AG09319 (cell line): Measurements from ENCODE around the gene DLGAP5.

Experiments used
- DNase-seq: peaks from one replicate; pipeline ENCODE4 v3.0.0-alpha.2; 2010; ENCODE audit warnings: low read depth; ENCODE audit errors: extremely low read depth
- TF ChIP-seq, protein P1 (sequence below): IDR thresholded peaks from 2 replicates; pipeline ENCODE4 v1.5.1; 2011; ENCODE audit warnings: low read depth, mild to moderate bottlenecking, inconsistent platforms, low read length, moderate library complexity

DLGAP5 gene

DNA sequence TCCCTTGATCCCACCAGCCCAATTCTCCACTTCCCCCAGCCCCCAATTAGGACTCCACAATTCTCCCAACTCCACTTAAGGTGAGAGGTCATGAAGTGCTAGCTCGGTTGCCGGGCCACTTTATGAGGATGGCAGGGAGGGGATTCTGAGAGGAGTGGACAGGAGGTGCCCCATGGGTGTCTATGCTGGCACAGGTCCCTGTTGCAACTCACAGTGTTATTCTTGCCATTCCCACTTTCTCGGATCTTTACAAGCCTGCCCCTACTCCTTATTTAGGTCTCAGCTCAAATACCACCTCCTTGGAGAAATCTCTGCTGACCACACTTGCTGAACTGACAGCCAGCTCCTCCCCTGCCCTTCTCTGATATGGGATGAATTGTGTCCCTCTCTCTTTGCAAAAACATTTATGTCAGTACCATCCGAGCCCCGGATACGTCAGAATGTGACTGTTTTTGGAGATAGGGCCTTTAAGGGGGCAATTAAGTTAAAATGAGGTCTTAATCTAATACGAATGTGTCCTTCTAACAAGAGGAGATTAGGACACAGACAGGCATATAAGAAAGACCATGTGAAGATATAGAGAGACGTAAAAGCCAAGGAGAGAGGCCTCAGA, 66.5 kb downstream of the DLGAP5 start:
- DNase-seq = no peak
- TF ChIP-seq, protein P1, sequence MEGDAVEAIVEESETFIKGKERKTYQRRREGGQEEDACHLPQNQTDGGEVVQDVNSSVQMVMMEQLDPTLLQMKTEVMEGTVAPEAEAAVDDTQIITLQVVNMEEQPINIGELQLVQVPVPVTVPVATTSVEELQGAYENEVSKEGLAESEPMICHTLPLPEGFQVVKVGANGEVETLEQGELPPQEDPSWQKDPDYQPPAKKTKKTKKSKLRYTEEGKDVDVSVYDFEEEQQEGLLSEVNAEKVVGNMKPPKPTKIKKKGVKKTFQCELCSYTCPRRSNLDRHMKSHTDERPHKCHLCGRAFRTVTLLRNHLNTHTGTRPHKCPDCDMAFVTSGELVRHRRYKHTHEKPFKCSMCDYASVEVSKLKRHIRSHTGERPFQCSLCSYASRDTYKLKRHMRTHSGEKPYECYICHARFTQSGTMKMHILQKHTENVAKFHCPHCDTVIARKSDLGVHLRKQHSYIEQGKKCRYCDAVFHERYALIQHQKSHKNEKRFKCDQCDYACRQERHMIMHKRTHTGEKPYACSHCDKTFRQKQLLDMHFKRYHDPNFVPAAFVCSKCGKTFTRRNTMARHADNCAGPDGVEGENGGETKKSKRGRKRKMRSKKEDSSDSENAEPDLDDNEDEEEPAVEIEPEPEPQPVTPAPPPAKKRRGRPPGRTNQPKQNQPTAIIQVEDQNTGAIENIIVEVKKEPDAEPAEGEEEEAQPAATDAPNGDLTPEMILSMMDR = no peak

DNA sequence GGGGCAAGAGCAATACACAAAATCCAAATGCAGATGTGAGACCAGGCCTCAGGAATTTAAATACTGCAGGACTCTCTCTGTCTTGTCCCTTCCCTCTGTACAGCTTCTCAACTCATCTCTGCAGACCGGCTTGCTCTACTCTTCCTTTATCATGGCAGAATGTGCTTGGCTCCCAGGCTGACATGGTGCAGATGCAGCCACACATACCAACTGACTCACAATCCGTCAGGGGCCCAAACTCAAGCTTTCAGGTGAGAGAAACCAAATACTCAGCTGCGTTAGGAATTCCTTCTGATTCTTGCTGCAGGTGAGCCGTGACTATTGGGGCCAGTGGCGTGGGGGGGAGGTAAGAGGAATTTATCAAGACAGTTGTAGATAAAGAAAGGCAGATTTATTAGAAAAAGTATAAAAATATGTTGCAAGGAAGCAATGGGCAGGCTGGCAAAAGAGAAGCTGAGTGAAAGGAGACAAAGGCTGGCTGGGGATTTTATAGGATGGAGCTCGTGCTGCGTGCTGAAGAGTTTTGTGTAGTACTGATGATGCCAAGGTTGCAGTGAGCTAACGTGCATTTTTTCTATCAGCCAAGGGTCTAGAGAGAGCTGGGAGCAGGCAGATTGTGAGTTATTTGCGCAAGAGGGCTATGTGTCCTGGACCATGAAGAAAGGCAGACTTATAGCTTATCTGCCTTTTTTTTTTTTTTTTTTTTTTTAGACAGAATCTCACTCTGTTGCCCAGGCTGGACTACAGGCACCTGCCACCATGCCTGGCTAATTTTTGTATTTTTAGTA, 67.3 kb downstream of the DLGAP5 start:
- DNase-seq = no peak
- TF ChIP-seq, protein P1 = no peak

DNA sequence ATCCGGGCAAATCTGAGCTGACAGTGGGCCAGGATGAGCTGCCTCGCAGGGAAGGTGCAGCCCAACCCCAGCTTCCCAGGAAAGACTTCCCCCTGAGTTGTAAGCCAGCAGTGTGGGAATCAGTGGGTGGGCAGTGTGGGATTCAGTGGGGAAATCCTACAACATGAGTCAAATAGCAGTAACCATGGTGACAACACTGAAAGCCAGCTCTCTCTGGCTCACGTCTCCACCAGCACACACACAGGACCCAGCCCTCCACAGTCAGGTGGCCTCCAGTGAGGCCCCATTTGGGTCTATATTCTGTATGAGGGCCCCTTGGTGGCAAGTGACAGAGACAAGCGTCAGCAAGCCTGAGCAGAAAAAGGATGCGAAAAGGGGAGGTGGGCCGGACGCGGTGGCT, 68.3 kb downstream of the DLGAP5 start:
- TF ChIP-seq, protein P1 = no peak
- peak; percentile 60 for DNase-seq

DNA sequence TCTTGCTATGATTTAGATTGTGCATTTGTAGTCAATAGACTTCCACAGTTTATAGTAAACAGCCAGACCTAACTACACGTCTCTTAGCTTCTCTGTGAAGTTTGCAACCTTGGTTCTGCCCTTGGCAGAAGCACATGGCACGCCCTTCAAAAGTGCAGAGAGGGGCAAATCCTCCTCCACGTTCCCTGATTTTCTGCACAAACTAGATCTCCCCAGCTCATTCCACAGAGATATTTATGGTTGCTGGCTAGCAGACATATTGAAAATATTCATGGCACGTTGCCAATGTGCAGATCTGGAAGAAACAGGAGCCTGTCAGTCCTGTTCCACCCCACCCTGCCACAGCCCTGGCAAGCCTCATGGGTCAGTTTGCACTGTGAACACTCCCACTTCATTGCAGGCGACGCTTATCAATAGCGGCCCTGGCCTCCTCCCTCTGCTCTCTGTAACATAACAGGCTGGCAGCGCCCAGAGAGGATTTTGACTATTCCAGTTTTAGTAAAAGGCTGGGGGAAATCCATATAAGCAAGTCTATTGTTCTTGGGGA, 68.9 kb downstream of the DLGAP5 start:
- no peak for DNase-seq
- TF ChIP-seq, protein P1 = no peak

DNA sequence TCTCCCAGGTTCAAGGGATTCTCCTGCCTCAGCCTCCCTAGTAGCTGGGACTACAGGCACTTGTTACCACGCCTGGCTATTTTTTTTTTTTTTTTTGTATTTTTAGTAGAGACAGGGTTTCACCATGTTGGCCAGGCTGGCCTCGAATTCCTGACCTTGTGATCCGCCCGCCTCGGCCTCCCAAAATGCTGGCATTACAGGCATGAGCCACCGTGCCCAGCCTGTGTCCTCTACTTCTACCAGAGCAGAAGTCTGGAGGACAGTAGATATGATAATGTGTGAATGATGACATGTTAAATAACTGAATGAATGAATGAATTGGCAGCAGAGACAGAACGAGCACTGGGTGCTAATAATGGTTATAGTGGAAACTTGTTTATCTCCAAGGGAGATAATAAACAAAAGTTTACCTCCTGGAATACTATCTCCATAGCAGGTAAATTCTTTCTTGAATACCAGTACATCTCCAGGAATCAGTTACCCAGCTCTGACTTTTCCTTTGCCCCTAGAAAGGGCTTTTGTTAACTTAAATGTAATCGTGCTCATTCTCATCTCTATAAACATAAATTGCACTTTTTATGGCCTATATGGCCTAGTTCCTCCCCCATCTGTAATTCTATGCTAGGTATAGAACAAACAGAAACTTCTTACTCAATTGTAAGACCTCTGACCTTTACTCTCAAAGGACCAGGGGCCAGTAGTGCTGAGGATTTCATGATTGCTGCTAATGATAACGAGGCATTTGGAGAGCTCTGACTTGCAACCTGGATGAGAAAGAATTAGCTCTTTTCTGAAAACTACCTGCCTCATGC, 69.6 kb downstream of the DLGAP5 start:
- no peak for DNase-seq
- TF ChIP-seq, protein P1 = no peak

DNA sequence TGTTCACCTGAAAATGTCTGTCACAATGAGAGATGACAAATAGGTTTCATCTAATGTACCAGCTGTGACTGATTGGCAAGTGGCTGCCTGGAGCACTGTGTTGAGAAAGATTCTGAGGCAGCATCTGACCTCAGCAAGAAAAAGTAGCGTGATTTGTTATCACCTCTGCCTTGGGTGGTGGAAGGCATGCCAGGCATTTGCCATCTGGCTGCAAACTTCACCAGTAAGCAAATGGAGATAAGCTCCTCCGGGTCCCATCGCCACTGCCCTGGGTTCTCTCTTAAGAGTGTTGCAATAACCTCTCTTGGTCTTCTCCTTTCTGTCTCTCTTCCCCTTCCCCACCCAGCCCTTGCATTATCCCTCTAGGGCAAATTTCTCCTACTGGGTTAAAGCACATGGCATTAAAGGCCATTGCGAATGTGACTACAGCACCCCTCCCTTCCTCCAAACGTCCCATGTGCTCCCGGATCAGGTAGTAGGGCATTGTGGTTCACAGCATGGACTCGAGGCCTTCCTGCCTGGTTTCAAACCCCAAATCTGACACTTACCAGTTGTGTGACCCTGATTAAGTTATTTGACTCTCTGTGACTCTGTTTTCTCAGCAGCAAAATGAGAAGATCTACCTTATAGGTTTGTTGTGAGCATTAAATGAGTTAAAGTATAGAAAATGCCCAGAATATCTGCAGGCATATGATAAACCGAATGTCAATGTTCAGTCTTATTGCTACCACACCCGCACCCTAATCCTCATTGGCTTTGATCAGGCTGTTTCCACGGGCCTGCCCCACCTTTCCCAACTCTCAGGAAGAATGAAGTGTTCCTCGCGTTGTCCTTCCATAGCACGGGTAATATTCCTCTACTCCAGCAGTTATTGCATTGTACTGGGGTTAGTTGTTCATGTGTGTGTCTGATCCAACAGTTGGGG, 70.6 kb downstream of the DLGAP5 start:
- no peak for DNase-seq
- TF ChIP-seq, protein P1 = no peak
